Activated T-cell treated with anti-CD3 and anti-CD28 coated beads, Interleukin-2, amount 50 U/mL, for 4 hours (primary cell): ENCODE data around the gene ATP5F1D. TPM values are rescaled to one million over a fixed set of nuclear protein-coding genes. Genes with fewer than 3 reads are reported as not detected.

Experiments
- ATAC-seq, 2 donors: fragments of 200-7000 bp; cut with Tn5 transposase; one replicate each; pipeline ENCODE4 v1.10.0; 2021
- DNase-seq: peaks from one replicate; pipeline ENCODE4 v3.0.0-alpha.2; 2020
- H3K27me3 Mint-ChIP-seq: one replicate; pipeline ENCODE4 v1.8.0; 2021; ENCODE audit warnings: low read depth, mixed read lengths
- H3K36me3 Mint-ChIP-seq: one replicate; pipeline ENCODE4 v1.8.0; 2022; ENCODE audit warnings: mixed read lengths; ENCODE audit not compliant: insufficient read depth
- H3K4me1 Mint-ChIP-seq: one replicate; pipeline ENCODE4 v1.8.0; 2021; ENCODE audit warnings: low read depth, mixed read lengths
- H3K4me3 Mint-ChIP-seq: one replicate; pipeline ENCODE4 v1.8.0; 2021; ENCODE audit warnings: mild to moderate bottlenecking, moderate library complexity, mixed read lengths
- H3K9me3 Mint-ChIP-seq: one replicate; pipeline ENCODE4 v1.8.0; 2021; ENCODE audit warnings: mixed read lengths
- total RNA-seq, 3 donors: library from RNA; stranded (reverse); gene quantifications; one replicate each; pipeline ENCODE4 v1.2.1, GENCODE V29; 2021

ATP5F1D gene
- total RNA-seq, 3 donors from 2014 or later, result 259 to 434 (median 312) TPM

- DNase-seq (no peak), ATAC-seq (no peak)
- Mint-ChIP-seq H3K27me3 (no peaks in the 10 kb centered on the region), H3K9me3 (no peaks in the 10 kb centered on the region), H3K4me3 (peak overlapping the region; percentile 92), H3K4me1 (peaks cover 61% of the 10 kb centered on the region), H3K36me3 (peaks cover 35% of the 10 kb centered on the region)
These were observed 29.4 kb downstream of the ATP5F1D start for GRCh38 chr19:1270854-1271527.

GRCh38 chr19:1271528-1272422 is 30.2 kb downstream of the ATP5F1D start:
- H3K4me3 Mint-ChIP-seq, result peak overlapping the region; percentile 92

GRCh38 chr19:1272423-1273262 is 31.1 kb downstream of the ATP5F1D start:
- H3K4me3 Mint-ChIP-seq, result peak overlapping the region; percentile 43
- H3K27me3 Mint-ChIP-seq, result no peaks in the 10 kb centered on the region
- ATAC-seq, result no peak
- H3K36me3 Mint-ChIP-seq, result peaks cover 38% of the 10 kb centered on the region
- DNase-seq, result no peak
- no peaks in the 10 kb centered on the region for H3K9me3 Mint-ChIP-seq
- H3K4me1 Mint-ChIP-seq, result peaks cover 59% of the 10 kb centered on the region

More at GRCh38 chr19:1271528-1272422, 30.2 kb downstream of the ATP5F1D start:
- DNase-seq, result no peak
- Mint-ChIP-seq H3K27me3 (no peaks in the 10 kb centered on the region), H3K36me3 (peaks cover 36% of the 10 kb centered on the region), H3K9me3 (no peaks in the 10 kb centered on the region), H3K4me1 (peaks cover 63% of the 10 kb centered on the region)
- ATAC-seq, result no peak

- Mint-ChIP-seq H3K27me3 (no peaks in the 10 kb centered on the region), H3K9me3 (no peaks in the 10 kb centered on the region), H3K4me3 (peak overlapping the region; percentile 61), H3K4me1 (peaks cover 55% of the 10 kb centered on the region), H3K36me3 (peaks cover 38% of the 10 kb centered on the region)
- DNase-seq (no peak), ATAC-seq (no peak)
These were observed 31.9 kb downstream of the ATP5F1D start for GRCh38 chr19:1273263-1274041.

GRCh38 chr19:1274081-1274851 is 32.7 kb downstream of the ATP5F1D start:
- no peaks in the 10 kb centered on the region for H3K27me3 Mint-ChIP-seq
- ATAC-seq (no peak), DNase-seq (no peak)
- H3K9me3 Mint-ChIP-seq, result no peaks in the 10 kb centered on the region
- peaks cover 38% of the 10 kb centered on the region for H3K36me3 Mint-ChIP-seq
- H3K4me1 Mint-ChIP-seq, result peaks cover 49% of the 10 kb centered on the region
- peak overlapping the region; percentile 78 for H3K4me3 Mint-ChIP-seq

- no peak for DNase-seq
- Mint-ChIP-seq H3K4me3 (peak overlapping the region; percentile 78), H3K9me3 (no peaks in the 10 kb centered on the region), H3K36me3 (peaks cover 42% of the 10 kb centered on the region), H3K4me1 (peaks cover 52% of the 10 kb centered on the region), H3K27me3 (no peaks in the 10 kb centered on the region)
- no peak for ATAC-seq
These were observed 33.3 kb downstream of the ATP5F1D start for GRCh38 chr19:1274852-1275259.

GRCh38 chr19:1275260-1275975 is 33.9 kb downstream of the ATP5F1D start, which contains the start of gene FAM174C:
FAM174C (plus strand) TSS chr19:1275530; CDS start chr19:1275550, 20 bp downstream.
- peaks cover 49% of the 10 kb centered on the region for H3K4me1 Mint-ChIP-seq
- H3K27me3 Mint-ChIP-seq, result no peaks in the 10 kb centered on the region
- H3K36me3 Mint-ChIP-seq, result peaks cover 43% of the 10 kb centered on the region
- ATAC-seq (peak; percentile 84), DNase-seq (peak; percentile 96)
- peak within 1 kb of the TSS; percentile 89 for H3K4me3 Mint-ChIP-seq
- H3K9me3 Mint-ChIP-seq, result no peaks in the 10 kb centered on the region

GRCh38 chr19:1275976-1276627 is 34.6 kb downstream of the ATP5F1D start:
- Mint-ChIP-seq H3K4me3 (peak overlapping the region; percentile 89), H3K36me3 (peaks cover 39% of the 10 kb centered on the region), H3K4me1 (peaks cover 42% of the 10 kb centered on the region), H3K9me3 (no peaks in the 10 kb centered on the region), H3K27me3 (no peaks in the 10 kb centered on the region)
- DNase-seq (no peak), ATAC-seq (no peak)

GRCh38 chr19:1276628-1277022 is 35.1 kb downstream of the ATP5F1D start:
- H3K9me3 Mint-ChIP-seq, result no peaks in the 10 kb centered on the region
- peaks cover 34% of the 10 kb centered on the region for H3K36me3 Mint-ChIP-seq
- DNase-seq (no peak), ATAC-seq (no peak)
- H3K4me3 Mint-ChIP-seq, result peak overlapping the region; percentile 89
- H3K4me1 Mint-ChIP-seq, result peaks cover 36% of the 10 kb centered on the region
- H3K27me3 Mint-ChIP-seq, result no peaks in the 10 kb centered on the region

- DNase-seq, result no peak
- H3K27me3 Mint-ChIP-seq, result no peaks in the 10 kb centered on the region
- H3K4me1 Mint-ChIP-seq, result peaks cover 32% of the 10 kb centered on the region
- H3K36me3 Mint-ChIP-seq, result peaks cover 30% of the 10 kb centered on the region
- peak overlapping the region; percentile 89 for H3K4me3 Mint-ChIP-seq
- ATAC-seq, result no peak
- no peaks in the 10 kb centered on the region for H3K9me3 Mint-ChIP-seq
These were observed 35.5 kb downstream of the ATP5F1D start for GRCh38 chr19:1277061-1277460.

- Mint-ChIP-seq H3K4me3 (peak overlapping the region; percentile 42), H3K9me3 (no peaks in the 10 kb centered on the region), H3K4me1 (peaks cover 23% of the 10 kb centered on the region), H3K36me3 (peaks cover 20% of the 10 kb centered on the region), H3K27me3 (no peaks in the 10 kb centered on the region)
- ATAC-seq, result no peak
- DNase-seq, result no peak
These were observed 36.5 kb downstream of the ATP5F1D start for GRCh38 chr19:1278074-1278473.
